Neuronal stem cell (in vitro differentiated cells): Measurements from ENCODE around the gene PROM1.

Experiments
- DNase-seq: peaks from one replicate; pipeline ENCODE4 v3.0.0-alpha.2; 2013; ENCODE audit warnings: low spot score
- H2AFZ ChIP-seq: one replicate; pipeline ENCODE4 v1.6.1; 2013; ENCODE audit warnings: mild to moderate bottlenecking, low read length, inconsistent platforms
- H2AK5ac ChIP-seq: 2 replicates; pipeline ENCODE4 v1.6.1; 2013; ENCODE audit warnings: low read depth, mild to moderate bottlenecking, inconsistent platforms, low read length, moderate library complexity, mixed read lengths
- H2BK120ac ChIP-seq: 2 replicates; pipeline ENCODE4 v1.6.1; 2013; ENCODE audit warnings: low read depth, mild to moderate bottlenecking, inconsistent platforms, low read length, moderate library complexity, mixed read lengths
- H2BK12ac ChIP-seq: one replicate; pipeline ENCODE4 v1.6.1; 2013; ENCODE audit warnings: low read length, inconsistent platforms
- H2BK15ac ChIP-seq: 2 replicates; pipeline ENCODE4 v1.6.1; 2013; ENCODE audit warnings: mild to moderate bottlenecking, low read length, inconsistent platforms, mixed read lengths
- H2BK5ac ChIP-seq: one replicate; pipeline ENCODE4 v1.6.1; 2013; ENCODE audit warnings: inconsistent platforms, mild to moderate bottlenecking, low read length, moderate library complexity
- H3K14ac ChIP-seq: one replicate; pipeline ENCODE4 v1.6.1; 2013; ENCODE audit warnings: low read length, inconsistent platforms
- H3K18ac ChIP-seq: 2 replicates; pipeline ENCODE4 v1.6.1; 2013; ENCODE audit warnings: low read length, inconsistent platforms
- H3K23ac ChIP-seq: 2 replicates; pipeline ENCODE4 v1.6.1; 2013; ENCODE audit warnings: low read depth, mild to moderate bottlenecking, mixed read lengths, low read length, inconsistent platforms; ENCODE audit not compliant: poor library complexity
- H3K27ac ChIP-seq: replicated peaks from 3 replicates; pipeline ENCODE4 v1.5.1; 2013; ENCODE audit warnings: low read length, inconsistent platforms
- H3K27me3 ChIP-seq, 3 experiments: 2 replicates each; pipeline ENCODE4 v1.6.1; 2013; ENCODE audit warnings: low read length in 3 of 3, mild to moderate bottlenecking in 2 of 3, inconsistent platforms in 1 of 3, low read depth in 1 of 3, mixed read lengths in 1 of 3, moderate library complexity in 1 of 3; ENCODE audit not compliant: control insufficient read depth in 3 of 3, insufficient read depth in 3 of 3
- H3K36me3 ChIP-seq, 2 donors: replicated peaks in 1 of 2; 2 replicates each; pipeline ENCODE4 v1.6.1; 2013; ENCODE audit warnings: low read length in 2 of 2; ENCODE audit not compliant: control insufficient read depth in 2 of 2, insufficient read depth in 2 of 2
- H3K4ac ChIP-seq: 2 replicates; pipeline ENCODE4 v1.6.1; 2013; ENCODE audit warnings: inconsistent platforms, mild to moderate bottlenecking, low read length, moderate library complexity
- H3K4me1 ChIP-seq, 2 donors: 1 replicate in 1 of 2; 2 replicates in 1 of 2; pipeline ENCODE4 v1.6.1; 2013; ENCODE audit warnings: low read length in 2 of 2, low read depth in 1 of 2; ENCODE audit not compliant: control insufficient read depth in 2 of 2, insufficient read depth in 1 of 2
- H3K4me2 ChIP-seq: one replicate; pipeline ENCODE4 v1.6.1; 2013; ENCODE audit warnings: mild to moderate bottlenecking, low read length, inconsistent platforms; ENCODE audit not compliant: insufficient read depth, poor library complexity, severe bottlenecking
- H3K4me3 ChIP-seq, 2 donors: 2 replicates each; pipeline ENCODE4 v1.5.1; 2013; ENCODE audit warnings: low read length in 2 of 2, mild to moderate bottlenecking in 2 of 2, inconsistent platforms in 1 of 2, moderate library complexity in 1 of 2
- H3K79me1 ChIP-seq: one replicate; pipeline ENCODE4 v1.6.1; 2013; ENCODE audit warnings: low read depth, mild to moderate bottlenecking, inconsistent platforms, low read length, moderate library complexity
- H3K9ac ChIP-seq: one replicate; pipeline ENCODE4 v1.6.1; 2013; ENCODE audit warnings: mild to moderate bottlenecking, low read depth, low read length, inconsistent platforms; ENCODE audit not compliant: poor library complexity
- H3K9me3 ChIP-seq, 2 donors: replicated peaks in 1 of 2; 2 replicates each; pipeline versions ENCODE3 to v1.6.1; 2013; ENCODE audit warnings: low read length in 2 of 2, mild to moderate bottlenecking in 2 of 2, inconsistent platforms in 1 of 2, low read depth in 1 of 2, mixed read lengths in 1 of 2, moderate library complexity in 1 of 2; ENCODE audit not compliant: control insufficient read depth in 2 of 2, insufficient read depth in 1 of 2
- H4K8ac ChIP-seq: one replicate; pipeline ENCODE4 v1.6.1; 2013; ENCODE audit warnings: low read depth, mild to moderate bottlenecking, inconsistent platforms, low read length, moderate library complexity
- H4K91ac ChIP-seq: one replicate; pipeline ENCODE4 v1.6.1; 2013; ENCODE audit warnings: low read length, low read depth, mild to moderate bottlenecking, inconsistent platforms; ENCODE audit not compliant: poor library complexity
- WGBS, 2 donors: extraction: QIAGEN DNeasy Blood & Tissue Kit; methylation state at CpG; one replicate each; pipeline ENCODE4 v1.1.7; 2013; ENCODE audit warnings: missing lambda C conversion rate in 2 of 2, mixed read lengths in 1 of 2; ENCODE audit not compliant: insufficient read length in 2 of 2, insufficient replicate concordance in 1 of 2; ENCODE audit errors: extremely low coverage in 2 of 2; 5-methylcytosine and 5-hydroxymethylcytosine counted together

PROM1 gene

GRCh38 chr4:16062601-16063000, 21.2 kb downstream of the PROM1 start:
- no peak for DNase-seq
- Histone ChIP-seq H3K4me2 (no peak overlapping the region), H3K27me3 (no peaks in the 10 kb centered on the region), H3K27ac (no peak overlapping the region), H3K9ac (no peak overlapping the region), H3K14ac (no peak overlapping the region), H2BK120ac (no peak overlapping the region), H3K4me3 (no peak overlapping the region), H3K9me3 (peaks cover 0 to 13% of the 10 kb centered on the region in 2 donors), H4K91ac (no peak overlapping the region), H2AFZ (no peak overlapping the region), H2BK5ac (no peak overlapping the region), H3K4me1 (peaks cover 0 to 1% of the 10 kb centered on the region in 2 donors), H3K23ac (no peak overlapping the region), H4K8ac (no peak overlapping the region), H3K36me3 (peaks cover 17 to 75% of the 10 kb centered on the region in 2 donors), H2BK15ac (no peak overlapping the region), H3K4ac (no peak overlapping the region), H2AK5ac (no peak overlapping the region), H2BK12ac (no peak overlapping the region), H3K18ac (no peak overlapping the region), H3K79me1 (peaks cover 5% of the 10 kb centered on the region)
- WGBS, 2 donors, result no CpG with 5 or more reads among the region's 2 CpGs

GRCh38 chr4:16056681-16057385, 27.0 kb downstream of the PROM1 start:
- no peak overlapping the region for H3K23ac ChIP-seq
- peaks cover 6 to 39% of the 10 kb centered on the region in 2 donors for H3K36me3 ChIP-seq
- no peak overlapping the region for H3K4ac ChIP-seq
- H3K4me1 ChIP-seq, result peaks cover 0 to 7% of the 10 kb centered on the region in 2 donors
- no peak overlapping the region for H3K27ac ChIP-seq
- no peaks in the 10 kb centered on the region for H3K79me1 ChIP-seq
- H3K9me3 ChIP-seq, result no peaks in the 10 kb centered on the region
- H2AFZ ChIP-seq, result no peak overlapping the region
- no peak overlapping the region for H2BK12ac ChIP-seq
- no peak overlapping the region for H4K8ac ChIP-seq
- no peak overlapping the region for H2BK15ac ChIP-seq
- no peak overlapping the region for H3K4me3 ChIP-seq
- H2AK5ac ChIP-seq, result no peak overlapping the region
- H2BK5ac ChIP-seq, result no peak overlapping the region
- H2BK120ac ChIP-seq, result no peak overlapping the region
- no peaks in the 10 kb centered on the region for H3K27me3 ChIP-seq
- no peak overlapping the region for H3K4me2 ChIP-seq
- H3K18ac ChIP-seq, result no peak overlapping the region
- whole genome bisulfite sequencing, 2 donors, result no CpG with 5 or more reads among the region's 11 CpGs
- no peak overlapping the region for H4K91ac ChIP-seq
- no peak overlapping the region for H3K9ac ChIP-seq
- no peak for DNase-seq
- H3K14ac ChIP-seq, result no peak overlapping the region

GRCh38 chr4:16055873-16056272, 27.9 kb downstream of the PROM1 start:
- no peaks in the 10 kb centered on the region for H3K9me3 ChIP-seq
- H4K91ac ChIP-seq, result no peak overlapping the region
- H3K9ac ChIP-seq, result no peak overlapping the region
- WGBS, 2 donors, result no CpG with 5 or more reads among the region's 7 CpGs
- no peak overlapping the region for H2AK5ac ChIP-seq
- H3K27me3 ChIP-seq, result no peaks in the 10 kb centered on the region
- H3K18ac ChIP-seq, result no peak overlapping the region
- no peak overlapping the region for H3K14ac ChIP-seq
- no peak overlapping the region for H3K23ac ChIP-seq
- no peak overlapping the region for H3K27ac ChIP-seq
- no peak overlapping the region for H3K4ac ChIP-seq
- no peak overlapping the region for H3K4me2 ChIP-seq
- no peak overlapping the region for H2AFZ ChIP-seq
- H3K79me1 ChIP-seq, result no peaks in the 10 kb centered on the region
- no peak overlapping the region for H2BK120ac ChIP-seq
- H2BK12ac ChIP-seq, result no peak overlapping the region
- no peak overlapping the region for H2BK15ac ChIP-seq
- H4K8ac ChIP-seq, result no peak overlapping the region
- H3K4me1 ChIP-seq, result peaks cover 0 to 7% of the 10 kb centered on the region in 2 donors
- peaks cover 2 to 31% of the 10 kb centered on the region in 2 donors for H3K36me3 ChIP-seq
- no peak overlapping the region for H3K4me3 ChIP-seq
- DNase-seq, result no peak
- H2BK5ac ChIP-seq, result no peak overlapping the region

GRCh38 chr4:16055471-16055870, 28.4 kb downstream of the PROM1 start:
- H3K4ac ChIP-seq, result no peak overlapping the region
- no peak overlapping the region for H3K4me3 ChIP-seq
- H3K4me2 ChIP-seq, result no peak overlapping the region
- peaks cover 0 to 7% of the 10 kb centered on the region in 2 donors for H3K4me1 ChIP-seq
- H4K8ac ChIP-seq, result no peak overlapping the region
- H2BK15ac ChIP-seq, result no peak overlapping the region
- no CpG with 5 or more reads among the region's 7 CpGs for WGBS, 2 donors
- no peak overlapping the region for H3K27ac ChIP-seq
- H2BK5ac ChIP-seq, result no peak overlapping the region
- no peak overlapping the region for H2AFZ ChIP-seq
- H3K23ac ChIP-seq, result no peak overlapping the region
- H3K18ac ChIP-seq, result no peak overlapping the region
- H2BK120ac ChIP-seq, result no peak overlapping the region
- H2AK5ac ChIP-seq, result no peak overlapping the region
- H3K79me1 ChIP-seq, result no peaks in the 10 kb centered on the region
- DNase-seq, result no peak
- no peak overlapping the region for H3K9ac ChIP-seq
- H2BK12ac ChIP-seq, result no peak overlapping the region
- H3K9me3 ChIP-seq, result no peaks in the 10 kb centered on the region
- H4K91ac ChIP-seq, result no peak overlapping the region
- H3K14ac ChIP-seq, result no peak overlapping the region
- H3K36me3 ChIP-seq, result peaks cover 2 to 27% of the 10 kb centered on the region in 2 donors
- H3K27me3 ChIP-seq, result no peaks in the 10 kb centered on the region
